Small intestine (tissue), 7 donors: ENCODE measurements around the gene DNMT3L. TPM values are rescaled to one million over a fixed set of nuclear protein-coding genes. Genes with fewer than 3 reads are reported as not detected.
"Not testable (repeated sequence)": the region's sequence is repeated elsewhere in the genome, so short reads cannot be mapped to it uniquely, and the experiment has no call there.

ENCODE experiments used
- DNase-seq, 2 donors: peaks; one replicate each; pipeline versions ENCODE4 v3.0.0 to v3.0.0-alpha.2; 2013
- FAIRE-seq: peaks from 2 replicates; lab custom pipeline; 2012; peaks lifted over from hg19 to GRCh38; lab: Jason Lieb, UNC
- H3K27ac ChIP-seq, 3 donors: one replicate each; pipeline ENCODE4 v1.5.1; 2013; ENCODE audit warnings: low read length in 2 of 3, mild to moderate bottlenecking in 2 of 3, control low read depth in 1 of 3, inconsistent platforms in 1 of 3, low read depth in 1 of 3, moderate library complexity in 1 of 3
- H3K27me3 ChIP-seq, 3 donors: one replicate each; pipeline ENCODE4 v1.6.1; 2013; ENCODE audit warnings: low read length in 3 of 3, inconsistent platforms in 1 of 3; ENCODE audit not compliant: control insufficient read depth in 3 of 3, insufficient read depth in 3 of 3
- H3K36me3 ChIP-seq, 3 donors: one replicate each; pipeline ENCODE4 v1.6.1; 2013; ENCODE audit warnings: low read length in 3 of 3, inconsistent platforms in 1 of 3, low read depth in 1 of 3, mild to moderate bottlenecking in 1 of 3, moderate library complexity in 1 of 3; ENCODE audit not compliant: control insufficient read depth in 3 of 3, insufficient read depth in 2 of 3
- H3K4me1 ChIP-seq, 3 donors: one replicate each; pipeline ENCODE4 v1.6.1; 2013; ENCODE audit warnings: low read length in 2 of 3, inconsistent platforms in 1 of 3, low read depth in 1 of 3, mild to moderate bottlenecking in 1 of 3, moderate library complexity in 1 of 3; ENCODE audit not compliant: control insufficient read depth in 3 of 3, insufficient read depth in 2 of 3
- H3K4me3 ChIP-seq, 3 donors: one replicate each; pipeline ENCODE4 v1.5.1; 2013; ENCODE audit warnings: low read length in 3 of 3, control low read depth in 1 of 3, inconsistent platforms in 1 of 3, low read depth in 1 of 3, mild to moderate bottlenecking in 1 of 3, moderate library complexity in 1 of 3
- H3K9me3 ChIP-seq, 2 donors: one replicate each; pipeline ENCODE4 v1.6.1; 2013; ENCODE audit warnings: low read depth in 1 of 2, low read length in 1 of 2; ENCODE audit not compliant: control insufficient read depth in 2 of 2, insufficient read depth in 1 of 2
- WGBS, 3 donors: extraction: QIAGEN DNeasy Blood & Tissue Kit; methylation state at CpG; one replicate each; pipeline ENCODE4 v1.1.7; 2013; 5-methylcytosine and 5-hydroxymethylcytosine counted together
- polyA plus RNA-seq, 4 donors: library from polyadenylated mRNA; stranded (reverse) in 3 of 4; unstranded in 1 of 4; fragments of 200-250 nt in 3 of 4; fragments of 120-200 nt in 1 of 4; gene quantifications; one replicate each; pipeline versions ENCODE4 v1.2.1 to v1.2.3, GENCODE V29; 2013
- donor health status: healthy with polysubstance abuse.
- donor health status: control.
- donor health status: control.
- donor health status: Bipolar disorder and iron deficiency.
- donor health status: healthy.

DNMT3L gene
- polyA plus RNA-seq, 4 donors = 0.07 TPM; not detected in 3

GRCh38 chr21:44253832-44254710, 7.6 kb downstream of the DNMT3L start:
- FAIRE-seq (no peak), DNase-seq (no peak)
- H3K9me3 ChIP-seq = peaks cover 0 to under 1% of the 10 kb centered on the region in 2 donors
- no peaks in the 10 kb centered on the region for H3K4me1 ChIP-seq
- H3K4me3 ChIP-seq = no peak overlapping the region
- H3K36me3 ChIP-seq = no peaks in the 10 kb centered on the region
- whole genome bisulfite sequencing, 3 donors = 72 to 80% (median 73%) methylated on average over 29 of the region's 29 CpGs
- H3K27ac ChIP-seq = no peak overlapping the region
- H3K27me3 ChIP-seq = peaks cover 0 to 2% (median 0%) of the 10 kb centered on the region in 3 donors

- WGBS, 3 donors = no CpG with 5 or more reads among the region's 33 CpGs
- H3K4me1 ChIP-seq, H3K9me3 ChIP-seq, H3K27ac ChIP-seq, DNase-seq, H3K36me3 ChIP-seq, H3K4me3 ChIP-seq, FAIRE-seq, H3K27me3 ChIP-seq: not testable (repeated sequence)
Measured at GRCh38 chr21:44249204-44250037, 12.3 kb downstream of the DNMT3L start.

GRCh38 chr21:44247904-44248303, 13.8 kb downstream of the DNMT3L start:
- no CpG with 5 or more reads among the region's 17 CpGs for WGBS, 3 donors
- H3K4me1 ChIP-seq, H3K9me3 ChIP-seq, DNase-seq, H3K27me3 ChIP-seq, H3K27ac ChIP-seq, FAIRE-seq, H3K4me3 ChIP-seq, H3K36me3 ChIP-seq: not testable (repeated sequence)

GRCh38 chr21:44243980-44244379, 17.7 kb downstream of the DNMT3L start:
- WGBS, 3 donors = no CpG with 5 or more reads among the region's 15 CpGs
- H3K4me1 ChIP-seq, H3K27me3 ChIP-seq, H3K4me3 ChIP-seq, H3K27ac ChIP-seq, H3K9me3 ChIP-seq, DNase-seq, H3K36me3 ChIP-seq: not testable (repeated sequence)
- FAIRE-seq = peak; percentile 41

- not testable (repeated sequence) for H3K4me1 ChIP-seq, FAIRE-seq, H3K4me3 ChIP-seq, DNase-seq, H3K9me3 ChIP-seq, H3K27me3 ChIP-seq, H3K27ac ChIP-seq, H3K36me3 ChIP-seq
- WGBS, 3 donors = no CpG with 5 or more reads among the region's 27 CpGs
Measured at GRCh38 chr21:44241281-44241680, 20.4 kb downstream of the DNMT3L start.

- H3K36me3 ChIP-seq, H3K27me3 ChIP-seq, DNase-seq, H3K9me3 ChIP-seq, FAIRE-seq, H3K4me3 ChIP-seq, H3K4me1 ChIP-seq, H3K27ac ChIP-seq: not testable (repeated sequence)
- WGBS, 3 donors = no CpG with 5 or more reads among the region's 53 CpGs
Measured at GRCh38 chr21:44240842-44241241, 20.9 kb downstream of the DNMT3L start, which contains the start of gene ICOSLG. Gene ICOSLG (minus strand): TSS chr21:44240943. CDS start chr21:44240817, 126 bp downstream.

- H3K4me1 ChIP-seq, H3K27me3 ChIP-seq, H3K9me3 ChIP-seq, H3K4me3 ChIP-seq, H3K36me3 ChIP-seq, DNase-seq, FAIRE-seq, H3K27ac ChIP-seq: not testable (repeated sequence)
- WGBS, 3 donors = no CpG with 5 or more reads among the region's 46 CpGs
Measured at GRCh38 chr21:44240353-44240752, 21.3 kb downstream of the DNMT3L start.

GRCh38 chr21:44229561-44229960, 32.1 kb downstream of the DNMT3L start:
- FAIRE-seq, H3K4me3 ChIP-seq, H3K27me3 ChIP-seq, H3K36me3 ChIP-seq, H3K9me3 ChIP-seq, DNase-seq, H3K27ac ChIP-seq, H3K4me1 ChIP-seq: not testable (repeated sequence)
- 83 to 94% methylated on average over 5 to 22 of the region's 22 CpGs; no CpG with 5 or more reads in 1 of the 3 donors for WGBS, 3 donors
